Ovary (tissue), 9 donors: ENCODE measurements around the gene SMG1. TPM values are rescaled to one million over a fixed set of nuclear protein-coding genes. Genes with fewer than 3 reads are reported as not detected.

Source experiments
- DNase-seq, 5 donors: peaks; one replicate each; pipeline ENCODE4 v3.0.0-alpha.2; 2019 to 2020
- H3K27ac ChIP-seq, 2 donors: fragments of 200-600 bp; one replicate each; pipeline versions ENCODE4 v1.5.1 to v1.8.0; 2019 to 2022
- H3K27me3 ChIP-seq: fragments of 200-600 bp; one replicate; pipeline ENCODE4 v1.8.0; 2022
- H3K36me3 ChIP-seq: fragments of 200-600 bp; sonication (generic); one replicate; pipeline ENCODE4 v1.5.1; 2019
- H3K4me1 ChIP-seq: one replicate; pipeline ENCODE4 v1.8.1; 2013; ENCODE audit warnings: mild to moderate bottlenecking, moderate library complexity; ENCODE audit not compliant: insufficient read depth
- H3K4me3 ChIP-seq: fragments of 200-600 bp; sonication (generic); one replicate; pipeline ENCODE4 v1.5.1; 2017
- H3K9me3 ChIP-seq, 2 donors: fragments of 200-600 bp in 1 of 2; sonication (generic) in 1 of 2; one replicate each; pipeline versions ENCODE4 v1.5.1 to v1.8.1; 2013 to 2019; ENCODE audit warnings: mild to moderate bottlenecking in 1 of 2, moderate library complexity in 1 of 2
- EP300 ChIP-seq: sonication (generic); formaldehyde crosslinking; IDR thresholded peaks from one replicate; pipeline ENCODE4 v1.6.1; 2017; ENCODE audit warnings: antibody characterized with exemption
- POLR2A ChIP-seq: fragments of 450-650 bp; IDR thresholded peaks from one replicate; pipeline ENCODE4 v1.6.1; 2017; ENCODE audit warnings: antibody characterized with exemption, mild to moderate bottlenecking, moderate library complexity
- WGBS, 3 donors: extraction: QIAGEN DNeasy Blood & Tissue Kit in 1 of 3; methylation state at CpG; one replicate each; pipeline versions ENCODE4 v1.1.5 to v1.1.7; 2013 to 2017; 5-methylcytosine and 5-hydroxymethylcytosine counted together
- intact Hi-C, 4 donors: fragments of 100-400 bp; cut with DNase I; formaldehyde crosslinking; loops; one replicate each; pipeline versions ENCODE4 v1.11.0 to v1.15.1; 2022 to 2023
- polyA plus RNA-seq, 2 donors: library from polyadenylated mRNA; stranded (reverse); fragments of 200-250 nt in 1 of 2; fragments of 350-450 nt in 1 of 2; fragmentation: Illumina TruSeq in 1 of 2; extraction: RNeasy Lipid Tissue Mini Kit (QIAGEN cat#74804) in 1 of 2; gene quantifications; one replicate each; pipeline ENCODE4 v1.2.3, GENCODE V29; 2013 to 2014
- total RNA-seq, 7 donors: library from RNA; depleted of rRNA in 2 of 7; stranded (reverse); fragments of >200 nt in 2 of 7; fragmentation: NEBNext Ultra II Directional in 3 of 7; extraction: Animal tissue kit (Norgen Biotek cat#: 25700) in 3 of 7; gene quantifications; one replicate each; pipeline versions ENCODE4 v1.1.0 to v1.2.4, GENCODE V29; 2016 to 2023
- TF ChIP-seq, protein P1 (sequence below), 3 donors: fragments of 450-650 bp in 2 of 3; fragments of 200-600 bp in 1 of 3; IDR thresholded peaks; one replicate each; pipeline versions ENCODE4 v1.5.1 to v1.8.0; 2016 to 2022; ENCODE audit warnings: antibody characterized with exemption in 3 of 3, mild to moderate bottlenecking in 1 of 3
- donor health status: DM: no; HTN: no; CAD: no; lungs with moderate emphysema.
- donor health status: DM: no; HTN: no; CAD: no.
- donor health status: Bipolar disorder and iron deficiency.
- donor health status: DM: yes; HTN: yes; CAD: no.
- donor health status: DM: no; HTN: no; CAD: no.
- donor health status: DM: yes; HTN: yes; CAD: no.

SMG1 gene
- total and polyA plus RNA-seq, 9 donors, result 12.5 to 94.5 (median 61.1) TPM

DNA sequence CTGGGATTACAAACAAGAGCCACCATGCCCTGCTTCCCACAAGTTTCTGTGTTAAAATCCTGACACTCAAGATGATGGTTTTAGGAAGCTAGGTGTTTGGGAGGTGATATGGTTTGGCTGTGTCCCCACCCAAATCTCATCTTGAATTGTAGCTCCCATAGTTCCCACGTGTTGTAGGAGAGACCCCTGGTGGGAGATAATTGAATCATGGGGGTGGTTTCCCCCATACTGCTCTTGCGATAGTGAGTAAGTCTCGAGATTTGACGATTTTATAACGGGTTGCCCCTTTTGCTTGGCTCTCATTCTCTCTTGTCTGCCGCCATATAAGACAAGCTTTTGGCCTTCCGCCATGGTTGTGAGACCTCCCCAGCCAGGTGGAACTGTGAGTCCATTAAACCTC is 17.2 kb upstream of the SMG1 start:
- Histone ChIP-seq H3K9me3 (no peaks in the 10 kb centered on the region), H3K4me1 (no peaks in the 10 kb centered on the region), H3K4me3 (no peak overlapping the region), H3K27me3 (no peaks in the 10 kb centered on the region), H3K36me3 (no peaks in the 10 kb centered on the region), H3K27ac (no peak overlapping the region)
- DNase-seq, result no peak
- WGBS, 3 donors, result 83 to 85% (median 83%) methylated on average over 7 of the region's 7 CpGs
- TF ChIP-seq EP300 (no peak), POLR2A (no peak)
- TF ChIP-seq, protein P1, sequence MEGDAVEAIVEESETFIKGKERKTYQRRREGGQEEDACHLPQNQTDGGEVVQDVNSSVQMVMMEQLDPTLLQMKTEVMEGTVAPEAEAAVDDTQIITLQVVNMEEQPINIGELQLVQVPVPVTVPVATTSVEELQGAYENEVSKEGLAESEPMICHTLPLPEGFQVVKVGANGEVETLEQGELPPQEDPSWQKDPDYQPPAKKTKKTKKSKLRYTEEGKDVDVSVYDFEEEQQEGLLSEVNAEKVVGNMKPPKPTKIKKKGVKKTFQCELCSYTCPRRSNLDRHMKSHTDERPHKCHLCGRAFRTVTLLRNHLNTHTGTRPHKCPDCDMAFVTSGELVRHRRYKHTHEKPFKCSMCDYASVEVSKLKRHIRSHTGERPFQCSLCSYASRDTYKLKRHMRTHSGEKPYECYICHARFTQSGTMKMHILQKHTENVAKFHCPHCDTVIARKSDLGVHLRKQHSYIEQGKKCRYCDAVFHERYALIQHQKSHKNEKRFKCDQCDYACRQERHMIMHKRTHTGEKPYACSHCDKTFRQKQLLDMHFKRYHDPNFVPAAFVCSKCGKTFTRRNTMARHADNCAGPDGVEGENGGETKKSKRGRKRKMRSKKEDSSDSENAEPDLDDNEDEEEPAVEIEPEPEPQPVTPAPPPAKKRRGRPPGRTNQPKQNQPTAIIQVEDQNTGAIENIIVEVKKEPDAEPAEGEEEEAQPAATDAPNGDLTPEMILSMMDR (IDR thresholded peaks at IDR 0.05), result no peak
- intact Hi-C loops, result no loop called here

DNA sequence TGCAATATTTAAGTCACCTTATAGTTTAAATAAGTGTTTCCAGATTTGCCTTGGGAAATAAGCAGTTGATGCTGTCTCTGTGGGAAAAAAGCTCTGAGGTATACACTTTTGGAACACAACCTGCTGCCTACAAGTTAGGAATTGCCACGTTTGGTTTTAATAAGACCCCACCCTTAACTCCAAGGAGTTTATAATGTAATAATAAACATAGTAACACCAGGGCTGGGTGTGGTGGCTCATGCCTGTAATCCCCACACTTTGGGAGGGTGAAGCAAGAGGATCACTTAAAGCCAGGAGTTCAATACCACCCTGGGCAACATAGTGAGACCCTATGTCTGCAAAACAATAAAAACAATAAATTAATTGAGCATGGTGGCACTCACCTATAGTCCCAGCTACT is 15.9 kb upstream of the SMG1 start:
- no peaks in the 10 kb centered on the region for H3K9me3 ChIP-seq
- TF ChIP-seq EP300 (no peak), POLR2A (no peak)
- TF ChIP-seq, protein P1 (IDR thresholded peaks at IDR 0.05), result no peak
- no peaks in the 10 kb centered on the region for H3K4me1 ChIP-seq
- no peaks in the 10 kb centered on the region for H3K27me3 ChIP-seq
- intact Hi-C loops, result no loop called here
- H3K36me3 ChIP-seq, result no peaks in the 10 kb centered on the region
- no peak overlapping the region for H3K27ac ChIP-seq
- DNase-seq, result no peak
- H3K4me3 ChIP-seq, result no peak overlapping the region
- 16 to 43% (median 29%) methylated on average over 1 of the region's 1 CpG for WGBS, 3 donors

DNA sequence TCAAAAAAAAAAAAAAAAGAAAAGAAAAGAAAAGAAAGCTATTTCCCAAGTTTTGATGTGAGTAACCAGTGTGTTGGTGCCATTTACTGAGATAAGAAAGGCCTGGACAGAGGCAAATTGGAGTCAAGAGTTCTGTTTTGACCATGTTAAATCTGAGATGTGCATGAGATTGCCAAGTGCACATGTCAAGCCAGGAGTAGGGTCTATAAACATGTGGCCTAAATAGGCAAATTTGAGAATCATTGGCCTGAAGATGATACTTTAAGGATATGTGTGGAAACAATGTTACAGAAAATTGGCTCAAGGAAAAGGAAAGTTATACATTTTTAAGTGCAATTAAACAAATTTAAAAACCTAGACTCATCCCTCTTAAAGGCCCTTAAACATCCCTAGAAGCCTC is 15.3 kb upstream of the SMG1 start:
- H3K27me3 ChIP-seq, result no peaks in the 10 kb centered on the region
- no peaks in the 10 kb centered on the region for H3K4me1 ChIP-seq
- H3K9me3 ChIP-seq, result no peaks in the 10 kb centered on the region
- intact Hi-C loops, result no loop called here
- H3K36me3 ChIP-seq, result no peaks in the 10 kb centered on the region
- TF ChIP-seq POLR2A (no peak), EP300 (no peak)
- TF ChIP-seq, protein P1 (IDR thresholded peaks at IDR 0.05), result no peak
- no peak overlapping the region for H3K27ac ChIP-seq
- no peak overlapping the region for H3K4me3 ChIP-seq
- DNase-seq, result no peak

DNA sequence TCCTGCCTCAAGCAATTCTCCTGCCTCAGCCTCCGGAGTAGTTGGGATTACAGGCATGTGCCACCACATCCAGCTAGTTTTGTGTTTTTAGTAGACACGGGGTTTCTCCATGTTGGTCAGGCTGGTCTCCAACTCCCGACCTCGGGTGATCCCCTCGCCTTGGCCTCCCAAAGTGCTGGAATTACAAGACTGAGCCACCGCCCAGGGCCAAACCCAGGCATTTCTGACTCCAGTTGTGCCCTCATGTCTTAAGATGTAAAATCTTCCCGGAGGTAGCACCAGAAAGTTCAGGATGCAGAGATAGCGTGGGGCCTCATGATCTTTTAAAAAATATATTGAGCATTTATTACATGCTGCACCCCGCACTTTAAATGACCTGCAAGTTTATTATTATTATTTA is 12.8 kb upstream of the SMG1 start:
- no peak for DNase-seq
- H3K4me3 ChIP-seq, result no peak overlapping the region
- TF ChIP-seq EP300, result no peak
- TF ChIP-seq POLR2A, result no peak
- TF ChIP-seq, protein P1 (IDR thresholded peaks at IDR 0.05), result no peak
- no peaks in the 10 kb centered on the region for H3K4me1 ChIP-seq
- no peaks in the 10 kb centered on the region for H3K9me3 ChIP-seq
- intact Hi-C loops, result no loop called here
- H3K36me3 ChIP-seq, result no peaks in the 10 kb centered on the region
- no peak overlapping the region for H3K27ac ChIP-seq
- 91 to 94% (median 93%) methylated on average over 9 of the region's 9 CpGs for WGBS, 3 donors
- H3K27me3 ChIP-seq, result no peaks in the 10 kb centered on the region

DNA sequence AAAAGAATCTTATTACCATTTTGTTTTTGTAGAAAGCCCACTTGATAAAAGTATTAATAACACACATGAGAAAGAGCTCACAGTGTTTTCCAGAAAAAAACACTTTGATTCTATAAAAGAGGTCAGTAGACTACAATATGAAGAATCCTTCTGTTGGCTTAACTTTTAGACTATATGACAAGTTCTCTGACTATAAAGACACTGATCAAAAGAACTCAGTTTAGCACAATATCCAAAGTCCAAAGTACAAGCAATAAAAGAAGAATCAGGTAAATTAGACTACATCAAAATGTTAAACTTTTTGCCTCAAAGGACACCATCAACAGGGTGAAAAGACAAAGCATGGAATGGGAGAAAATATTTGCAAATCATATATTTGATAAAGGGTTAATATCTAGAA is 11.2 kb upstream of the SMG1 start:
- Histone ChIP-seq H3K36me3 (no peaks in the 10 kb centered on the region), H3K4me1 (no peaks in the 10 kb centered on the region), H3K4me3 (no peak overlapping the region), H3K27ac (no peak overlapping the region), H3K27me3 (no peaks in the 10 kb centered on the region), H3K9me3 (no peaks in the 10 kb centered on the region)
- DNase-seq, result no peak
- intact Hi-C loops, result no loop called here
- no peak for TF ChIP-seq EP300
- no peak for TF ChIP-seq POLR2A
- TF ChIP-seq, protein P1 (IDR thresholded peaks at IDR 0.05), result no peak
